GM21515 (cell line): ENCODE measurements around the gene QPRT.
A peak's percentile ranks its signal among the peaks of the same experiment; 100 is the strongest.
"Not testable (repeated sequence)": the region's sequence is repeated elsewhere in the genome, so short reads cannot be mapped to it uniquely, and the experiment has no call there.

Experiments used
- ATAC-seq: cut with Tn5 transposase; IDR thresholded peaks from one replicate; pipeline ENCODE4 v1.9.1; 2021; ENCODE audit not compliant: unreplicated experiment

QPRT gene

GRCh38 chr16:29743827-29744531, 65.0 kb downstream of the QPRT start:
- ATAC-seq, result no peak

DNA sequence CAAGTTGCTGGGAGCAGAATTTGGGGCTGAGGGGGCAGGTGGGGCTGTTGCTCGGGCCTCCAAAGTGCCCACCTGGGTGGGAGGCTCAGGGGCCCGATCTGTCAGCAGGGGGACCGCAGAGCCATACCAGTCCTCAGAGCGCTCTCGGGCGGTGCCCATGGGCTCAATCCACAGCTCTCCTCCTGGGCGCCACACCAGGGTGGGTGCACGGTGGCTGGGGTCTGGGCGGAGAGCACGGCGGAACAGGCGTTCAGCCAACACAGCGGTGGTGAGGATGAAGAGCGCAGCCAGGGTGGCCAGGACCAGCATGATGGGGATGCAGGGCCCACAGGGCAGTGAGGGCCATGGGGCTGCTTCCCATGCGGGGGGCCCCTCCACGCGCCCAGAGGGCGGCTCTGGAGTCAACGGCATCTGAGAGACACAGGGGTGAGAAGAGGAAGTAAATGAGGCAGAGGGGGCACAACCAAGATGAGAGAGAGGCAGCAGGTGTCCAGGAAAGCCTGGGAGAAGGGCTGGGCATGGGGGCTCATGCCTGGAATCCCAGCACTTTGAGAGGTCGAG, 65.6 kb downstream of the QPRT start:
- no peak for ATAC-seq

DNA sequence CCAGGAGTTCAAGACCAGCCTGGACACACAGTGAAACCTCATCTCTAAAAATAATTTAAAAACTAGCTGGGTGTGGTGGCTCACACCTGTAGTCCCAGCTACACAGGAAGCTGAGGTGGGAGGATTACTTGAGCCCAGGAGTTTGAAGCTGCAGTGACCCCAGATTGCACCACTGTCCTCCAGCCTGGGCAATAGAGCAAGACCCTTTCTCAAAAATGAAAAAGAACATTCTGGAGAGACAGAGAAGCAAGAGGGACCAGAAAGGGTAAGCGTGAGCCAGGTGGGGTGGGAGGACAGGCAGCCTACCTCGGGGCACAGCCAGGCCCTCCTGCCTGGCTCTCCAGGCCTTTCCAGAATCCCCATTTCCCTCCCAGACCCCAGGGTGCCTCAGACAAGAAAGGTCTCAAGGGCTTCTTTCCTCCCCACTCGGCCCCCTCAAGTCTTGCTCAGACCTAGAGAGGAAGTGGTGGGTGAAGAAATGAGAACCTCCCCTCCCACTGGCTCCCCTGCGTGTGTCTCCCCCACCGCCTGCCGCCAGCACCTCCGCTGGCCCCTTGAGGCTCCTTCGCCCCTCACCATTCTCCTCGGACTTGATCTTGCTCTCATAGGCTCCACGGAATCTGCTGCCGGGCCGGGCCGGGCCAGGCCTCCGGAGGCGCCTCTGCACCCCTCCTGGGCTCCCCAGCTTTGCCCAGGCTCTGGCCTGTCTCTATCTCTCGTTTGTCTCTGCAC, 66.3 kb downstream of the QPRT start:
- ATAC-seq, result peak; percentile 8

GRCh38 chr16:29745853-29746345, 66.9 kb downstream of the QPRT start, which contains the start of gene C16orf54:
Gene C16orf54 (minus strand): TSS chr16:29745990. CDS start chr16:29744951, 1,039 bp downstream.
- peak; percentile 55 for ATAC-seq

- not testable (repeated sequence) for ATAC-seq
Measured at GRCh38 chr16:29746518-29746917, 67.5 kb downstream of the QPRT start.
